RWPE2 (cell line): Measurements from ENCODE around the gene GALK2.
A peak's percentile ranks its signal among the peaks of the same experiment; 100 is the strongest.

ENCODE experiments used
- ATAC-seq: fragments of 200-7000 bp; cut with Tn5 transposase; 3 replicates; pipeline ENCODE4 v1.9.1; 2021; ENCODE audit warnings: low read depth
- DNase-seq: peaks from one replicate; pipeline ENCODE4 v3.0.0-alpha.2; 2020; ENCODE audit warnings: low spot score
- H3K27ac ChIP-seq: fragments of 450-650 bp; 2 replicates; pipeline ENCODE4 v1.5.1; 2017; ENCODE audit warnings: mild to moderate bottlenecking; ENCODE audit not compliant: poor library complexity, severe bottlenecking
- H3K27me3 ChIP-seq: fragments of 250-450 bp; sonication (Bioruptor Pico); 2 replicates; pipeline ENCODE4 v1.5.1; 2021; ENCODE audit warnings: mild to moderate bottlenecking, moderate library complexity; ENCODE audit not compliant: insufficient read depth, poor library complexity, severe bottlenecking
- H3K36me3 ChIP-seq: fragments of 250-450 bp; sonication (Bioruptor Pico); 2 replicates; pipeline ENCODE4 v1.5.1; 2020; ENCODE audit warnings: low read depth, mild to moderate bottlenecking, moderate library complexity
- H3K4me1 ChIP-seq: fragments of 250-450 bp; sonication (Bioruptor Pico); 2 replicates; pipeline ENCODE4 v1.5.1; 2021; ENCODE audit warnings: mild to moderate bottlenecking, moderate library complexity; ENCODE audit not compliant: insufficient read depth, poor library complexity, severe bottlenecking
- H3K4me3 ChIP-seq: fragments of 250-450 bp; sonication (Bioruptor Pico); 2 replicates; pipeline ENCODE4 v1.5.1; 2021; ENCODE audit warnings: mild to moderate bottlenecking, moderate library complexity; ENCODE audit not compliant: severe bottlenecking
- H3K9me3 ChIP-seq: fragments of 250-450 bp; sonication (Bioruptor Pico); 2 replicates; pipeline ENCODE4 v1.5.1; 2021; ENCODE audit warnings: mild to moderate bottlenecking, moderate library complexity; ENCODE audit not compliant: severe bottlenecking
- TF ChIP-seq, protein P1 (sequence below): fragments of 450-650 bp; IDR thresholded peaks from one replicate; pipeline ENCODE4 v1.5.1; 2017; ENCODE audit warnings: mild to moderate bottlenecking, moderate library complexity; ENCODE audit not compliant: poor library complexity, severe bottlenecking

The GALK2 gene

DNA sequence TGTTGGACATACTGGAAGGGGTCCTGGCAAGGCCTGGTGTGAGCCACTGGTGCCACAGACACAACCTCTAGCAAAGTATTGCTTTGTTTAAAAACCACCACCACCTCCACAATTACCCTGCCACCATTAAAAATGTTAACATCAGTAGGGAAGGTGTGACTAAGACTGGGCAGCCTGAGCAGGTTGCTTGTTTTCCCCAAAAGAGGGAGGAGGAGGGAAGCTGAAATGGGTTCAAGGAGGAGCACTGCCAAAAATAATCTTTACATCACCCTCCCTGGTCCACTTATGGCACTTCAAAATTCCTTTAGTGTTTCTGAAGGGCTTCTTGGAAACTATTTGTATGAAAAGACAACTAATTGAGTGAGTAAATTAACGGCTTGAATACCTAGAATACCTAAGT lies 153.2 kb downstream of the GALK2 start:
- no peaks in the 10 kb centered on the region for H3K9me3 ChIP-seq
- no peaks in the 10 kb centered on the region for H3K27me3 ChIP-seq
- no peak overlapping the region for H3K27ac ChIP-seq
- peaks cover 24% of the 10 kb centered on the region for H3K36me3 ChIP-seq
- DNase-seq (no peak), ATAC-seq (0 out of 3 replicates have a peak, but pooled peaks have one; percentile 17)
- H3K4me1 ChIP-seq = no peaks in the 10 kb centered on the region
- TF ChIP-seq, protein P1, sequence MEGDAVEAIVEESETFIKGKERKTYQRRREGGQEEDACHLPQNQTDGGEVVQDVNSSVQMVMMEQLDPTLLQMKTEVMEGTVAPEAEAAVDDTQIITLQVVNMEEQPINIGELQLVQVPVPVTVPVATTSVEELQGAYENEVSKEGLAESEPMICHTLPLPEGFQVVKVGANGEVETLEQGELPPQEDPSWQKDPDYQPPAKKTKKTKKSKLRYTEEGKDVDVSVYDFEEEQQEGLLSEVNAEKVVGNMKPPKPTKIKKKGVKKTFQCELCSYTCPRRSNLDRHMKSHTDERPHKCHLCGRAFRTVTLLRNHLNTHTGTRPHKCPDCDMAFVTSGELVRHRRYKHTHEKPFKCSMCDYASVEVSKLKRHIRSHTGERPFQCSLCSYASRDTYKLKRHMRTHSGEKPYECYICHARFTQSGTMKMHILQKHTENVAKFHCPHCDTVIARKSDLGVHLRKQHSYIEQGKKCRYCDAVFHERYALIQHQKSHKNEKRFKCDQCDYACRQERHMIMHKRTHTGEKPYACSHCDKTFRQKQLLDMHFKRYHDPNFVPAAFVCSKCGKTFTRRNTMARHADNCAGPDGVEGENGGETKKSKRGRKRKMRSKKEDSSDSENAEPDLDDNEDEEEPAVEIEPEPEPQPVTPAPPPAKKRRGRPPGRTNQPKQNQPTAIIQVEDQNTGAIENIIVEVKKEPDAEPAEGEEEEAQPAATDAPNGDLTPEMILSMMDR = no peak
- H3K4me3 ChIP-seq = no peak overlapping the region

DNA sequence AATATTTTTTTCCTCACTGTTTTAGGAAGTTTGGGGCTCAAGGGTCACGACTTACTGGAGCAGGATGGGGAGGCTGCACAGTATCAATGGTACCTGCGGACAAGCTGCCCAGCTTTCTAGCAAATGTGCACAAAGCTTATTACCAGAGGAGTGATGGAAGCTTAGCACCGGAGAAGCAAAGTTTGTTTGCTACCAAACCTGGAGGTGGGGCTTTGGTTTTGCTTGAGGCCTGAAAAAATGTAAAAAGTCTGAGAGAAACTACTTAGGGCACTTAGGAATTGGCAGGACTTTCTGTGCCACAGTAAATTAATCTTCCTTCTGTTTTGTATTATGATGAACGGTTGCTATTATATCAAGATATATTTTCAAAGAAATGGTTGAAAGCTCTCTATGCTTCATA lies 157.9 kb downstream of the GALK2 start:
- H3K36me3 ChIP-seq = peaks cover 9% of the 10 kb centered on the region
- no peak overlapping the region for H3K4me3 ChIP-seq
- H3K27me3 ChIP-seq = no peaks in the 10 kb centered on the region
- H3K4me1 ChIP-seq = no peaks in the 10 kb centered on the region
- DNase-seq (no peak), ATAC-seq (no peak)
- TF ChIP-seq, protein P1 = no peak
- H3K9me3 ChIP-seq = no peaks in the 10 kb centered on the region
- no peak overlapping the region for H3K27ac ChIP-seq

DNA sequence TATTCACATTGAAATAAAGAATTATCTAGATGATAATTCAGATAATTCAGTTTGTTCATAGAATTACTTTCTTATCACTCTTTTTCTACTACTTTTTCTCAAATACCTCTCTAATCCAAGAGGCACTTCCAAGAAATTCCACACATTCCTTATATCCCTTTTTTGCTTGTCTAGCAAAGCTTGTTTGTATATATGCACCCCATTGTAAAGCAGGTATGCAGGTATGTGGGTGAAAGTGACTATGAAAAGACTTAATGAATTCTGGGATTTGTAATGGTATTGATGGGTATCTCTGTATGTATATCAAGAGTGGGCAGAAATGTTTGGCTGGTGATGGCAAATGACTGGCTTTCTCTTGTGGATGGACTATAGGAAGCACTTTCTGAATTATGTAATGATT lies 158.9 kb downstream of the GALK2 start:
- Histone ChIP-seq H3K4me3 (no peak overlapping the region), H3K27me3 (no peaks in the 10 kb centered on the region), H3K4me1 (no peaks in the 10 kb centered on the region), H3K27ac (no peak overlapping the region), H3K9me3 (no peaks in the 10 kb centered on the region), H3K36me3 (peaks cover 9% of the 10 kb centered on the region)
- no peak for DNase-seq
- ATAC-seq = no peak
- TF ChIP-seq, protein P1 = no peak

DNA sequence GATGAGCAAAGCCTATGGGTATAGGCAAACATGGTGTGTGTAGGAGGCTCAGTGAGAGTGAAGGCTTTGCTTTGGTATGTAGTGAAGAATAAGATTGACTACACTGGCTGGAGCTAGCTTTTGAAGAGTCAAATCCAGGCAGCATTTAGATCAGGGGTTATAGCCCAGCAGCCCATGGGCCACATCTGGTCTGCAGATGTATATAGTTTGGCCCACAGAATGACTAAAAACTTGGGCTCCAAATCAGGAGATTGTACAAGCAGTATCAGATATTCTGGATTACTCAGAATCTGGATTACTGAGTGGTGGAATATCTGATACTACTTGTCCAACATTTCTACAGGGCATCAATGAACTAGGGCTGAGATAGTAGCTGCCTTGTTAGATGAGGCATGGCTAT lies 160.1 kb downstream of the GALK2 start:
- TF ChIP-seq, protein P1 = no peak
- no peak for ATAC-seq
- H3K27ac ChIP-seq = no peak overlapping the region
- peaks cover 9% of the 10 kb centered on the region for H3K36me3 ChIP-seq
- no peaks in the 10 kb centered on the region for H3K9me3 ChIP-seq
- H3K4me3 ChIP-seq = no peak overlapping the region
- DNase-seq = no peak
- no peaks in the 10 kb centered on the region for H3K4me1 ChIP-seq
- H3K27me3 ChIP-seq = no peaks in the 10 kb centered on the region

DNA sequence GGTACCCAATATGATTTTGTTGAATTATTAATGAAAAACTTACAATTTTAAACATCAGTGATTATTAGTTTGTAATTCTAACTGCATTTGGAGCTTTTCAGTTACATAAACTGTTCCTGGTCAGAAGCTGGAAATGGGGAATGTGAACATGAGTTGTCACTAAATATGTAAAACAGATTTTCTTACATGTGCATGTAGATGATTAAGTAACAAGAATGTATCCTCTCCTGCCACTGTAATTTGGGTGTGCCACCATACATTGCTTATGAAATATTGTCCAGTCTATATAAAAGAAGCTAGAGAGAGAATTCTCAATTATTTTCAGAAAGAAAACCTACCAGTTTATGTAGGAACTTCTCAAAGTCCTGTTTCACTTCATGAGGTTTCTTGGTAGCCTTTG lies 161.4 kb downstream of the GALK2 start:
- H3K4me3 ChIP-seq = no peak overlapping the region
- H3K27me3 ChIP-seq = no peaks in the 10 kb centered on the region
- peaks cover 9% of the 10 kb centered on the region for H3K36me3 ChIP-seq
- no peaks in the 10 kb centered on the region for H3K9me3 ChIP-seq
- no peak overlapping the region for H3K27ac ChIP-seq
- no peaks in the 10 kb centered on the region for H3K4me1 ChIP-seq
- DNase-seq = no peak
- no peak for ATAC-seq
- TF ChIP-seq, protein P1 = no peak
